Ishikawa (cell line): ENCODE results near the gene ACTR6.

Experiments
- CEBPB ChIP-seq: IDR thresholded peaks from 2 replicates; pipeline ENCODE4 v1.6.1; 2012
- CREB1 ChIP-seq: IDR thresholded peaks from 2 replicates; pipeline ENCODE4 v1.6.1; 2012; ENCODE audit warnings: low read depth
- EGR1 ChIP-seq: IDR thresholded peaks from 2 replicates; pipeline ENCODE4 v1.6.1; 2012
- EP300 ChIP-seq: IDR thresholded peaks from 2 replicates; pipeline ENCODE4 v1.6.1; 2012; ENCODE audit warnings: borderline replicate concordance
- FOXM1 ChIP-seq: IDR thresholded peaks from 2 replicates; pipeline ENCODE4 v1.6.1; 2012; ENCODE audit warnings: low read depth, borderline replicate concordance
- NFIC ChIP-seq: IDR thresholded peaks from 2 replicates; pipeline ENCODE4 v1.6.1; 2012
- RAD21 ChIP-seq: IDR thresholded peaks from 2 replicates; pipeline ENCODE4 v1.6.1; 2012; ENCODE audit warnings: low read depth
- TAF1 ChIP-seq: IDR thresholded peaks from 2 replicates; pipeline ENCODE4 v1.6.1; 2012; ENCODE audit warnings: low read depth, mild to moderate bottlenecking
- TCF12 ChIP-seq: IDR thresholded peaks from 2 replicates; pipeline ENCODE4 v1.6.1; 2012; ENCODE audit warnings: low read depth
- TEAD4 ChIP-seq: IDR thresholded peaks from 2 replicates; pipeline ENCODE4 v1.6.1; 2012
- YY1 ChIP-seq: IDR thresholded peaks from 2 replicates; pipeline ENCODE4 v1.6.1; 2012; ENCODE audit warnings: low read depth
- ZBTB7A ChIP-seq: IDR thresholded peaks from 2 replicates; pipeline ENCODE4 v1.6.1; 2012; ENCODE audit warnings: low read depth
- TF ChIP-seq, protein P1 (sequence below): IDR thresholded peaks from 2 replicates; pipeline ENCODE4 v1.6.1; 2012; ENCODE audit warnings: low read depth, mild to moderate bottlenecking
- TF ChIP-seq, protein P2 (sequence below): IDR thresholded peaks from 2 replicates; pipeline ENCODE4 v1.6.1; 2012
- TF ChIP-seq, protein P3 (sequence below): IDR thresholded peaks from 2 replicates; pipeline ENCODE4 v1.6.1; 2012

Gene ACTR6

DNA sequence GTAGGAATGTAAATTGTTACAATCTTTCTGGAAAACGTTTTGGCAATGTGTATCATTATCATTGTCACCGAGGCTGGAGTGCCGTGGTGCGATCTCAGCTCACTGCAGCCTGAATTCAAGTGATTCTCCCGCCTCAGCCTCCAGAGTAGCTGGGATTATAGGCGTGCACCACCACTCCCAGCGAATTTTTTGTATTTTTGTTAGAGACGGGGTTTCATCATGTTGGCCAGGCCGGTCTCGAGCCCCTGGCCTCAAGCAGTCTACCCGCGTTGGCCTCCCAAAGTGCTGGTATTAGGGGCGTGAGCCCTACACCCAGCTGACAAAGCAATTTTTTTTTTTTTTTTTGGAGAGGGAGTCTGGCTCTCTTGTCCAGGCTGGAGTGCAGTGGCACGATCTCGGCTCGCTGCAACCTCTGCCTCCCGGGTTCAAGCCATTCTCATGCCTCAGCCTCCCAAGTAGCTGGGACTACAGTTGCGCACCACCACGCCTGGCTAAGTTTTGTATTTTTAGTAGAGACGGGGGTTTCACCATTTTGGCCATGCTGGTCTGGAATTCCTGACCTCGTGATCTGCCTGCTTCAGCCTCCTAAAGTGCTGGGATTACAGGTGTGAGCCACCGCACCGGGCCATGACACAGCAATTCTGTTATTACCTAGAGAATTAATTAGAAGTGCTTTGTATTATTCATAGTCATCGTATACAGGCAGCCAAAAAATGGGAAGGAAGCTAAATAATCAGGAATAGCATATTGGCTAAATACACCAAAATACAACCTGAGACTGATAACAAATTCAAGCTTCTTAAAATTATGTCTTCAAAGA is 1.2 kb downstream of the ACTR6 start:
- TF ChIP-seq YY1 (no peak), ZBTB7A (no peak)

DNA sequence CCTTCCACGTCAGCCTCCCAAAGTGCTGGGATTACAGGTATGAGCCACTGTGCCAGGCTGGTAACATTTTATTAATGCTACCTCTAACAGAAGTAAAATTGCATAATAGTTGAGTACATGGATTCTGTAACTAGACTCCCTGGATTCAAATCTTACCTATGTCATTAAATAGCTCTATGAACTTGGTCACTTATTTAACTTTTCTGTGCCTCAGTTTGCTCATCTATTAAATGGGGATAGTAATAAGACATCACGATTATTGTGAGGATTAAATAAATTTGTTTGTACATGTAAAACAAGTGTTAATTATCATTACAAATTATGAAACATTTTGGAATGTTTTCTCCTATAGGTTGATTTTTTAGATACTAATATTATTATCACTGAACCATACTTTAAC is 6.7 kb downstream of the ACTR6 start:
- TF ChIP-seq, protein P1, sequence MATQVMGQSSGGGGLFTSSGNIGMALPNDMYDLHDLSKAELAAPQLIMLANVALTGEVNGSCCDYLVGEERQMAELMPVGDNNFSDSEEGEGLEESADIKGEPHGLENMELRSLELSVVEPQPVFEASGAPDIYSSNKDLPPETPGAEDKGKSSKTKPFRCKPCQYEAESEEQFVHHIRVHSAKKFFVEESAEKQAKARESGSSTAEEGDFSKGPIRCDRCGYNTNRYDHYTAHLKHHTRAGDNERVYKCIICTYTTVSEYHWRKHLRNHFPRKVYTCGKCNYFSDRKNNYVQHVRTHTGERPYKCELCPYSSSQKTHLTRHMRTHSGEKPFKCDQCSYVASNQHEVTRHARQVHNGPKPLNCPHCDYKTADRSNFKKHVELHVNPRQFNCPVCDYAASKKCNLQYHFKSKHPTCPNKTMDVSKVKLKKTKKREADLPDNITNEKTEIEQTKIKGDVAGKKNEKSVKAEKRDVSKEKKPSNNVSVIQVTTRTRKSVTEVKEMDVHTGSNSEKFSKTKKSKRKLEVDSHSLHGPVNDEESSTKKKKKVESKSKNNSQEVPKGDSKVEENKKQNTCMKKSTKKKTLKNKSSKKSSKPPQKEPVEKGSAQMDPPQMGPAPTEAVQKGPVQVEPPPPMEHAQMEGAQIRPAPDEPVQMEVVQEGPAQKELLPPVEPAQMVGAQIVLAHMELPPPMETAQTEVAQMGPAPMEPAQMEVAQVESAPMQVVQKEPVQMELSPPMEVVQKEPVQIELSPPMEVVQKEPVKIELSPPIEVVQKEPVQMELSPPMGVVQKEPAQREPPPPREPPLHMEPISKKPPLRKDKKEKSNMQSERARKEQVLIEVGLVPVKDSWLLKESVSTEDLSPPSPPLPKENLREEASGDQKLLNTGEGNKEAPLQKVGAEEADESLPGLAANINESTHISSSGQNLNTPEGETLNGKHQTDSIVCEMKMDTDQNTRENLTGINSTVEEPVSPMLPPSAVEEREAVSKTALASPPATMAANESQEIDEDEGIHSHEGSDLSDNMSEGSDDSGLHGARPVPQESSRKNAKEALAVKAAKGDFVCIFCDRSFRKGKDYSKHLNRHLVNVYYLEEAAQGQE = no peak
- TF ChIP-seq EP300 = no peak
- TF ChIP-seq, protein P2, sequence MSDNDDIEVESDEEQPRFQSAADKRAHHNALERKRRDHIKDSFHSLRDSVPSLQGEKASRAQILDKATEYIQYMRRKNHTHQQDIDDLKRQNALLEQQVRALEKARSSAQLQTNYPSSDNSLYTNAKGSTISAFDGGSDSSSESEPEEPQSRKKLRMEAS = no peak
- no peak for TF ChIP-seq YY1
- TF ChIP-seq, protein P3, sequence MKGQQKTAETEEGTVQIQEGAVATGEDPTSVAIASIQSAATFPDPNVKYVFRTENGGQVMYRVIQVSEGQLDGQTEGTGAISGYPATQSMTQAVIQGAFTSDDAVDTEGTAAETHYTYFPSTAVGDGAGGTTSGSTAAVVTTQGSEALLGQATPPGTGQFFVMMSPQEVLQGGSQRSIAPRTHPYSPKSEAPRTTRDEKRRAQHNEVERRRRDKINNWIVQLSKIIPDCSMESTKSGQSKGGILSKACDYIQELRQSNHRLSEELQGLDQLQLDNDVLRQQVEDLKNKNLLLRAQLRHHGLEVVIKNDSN = no peak
- TF ChIP-seq CREB1 = no peak
- no peak for TF ChIP-seq CEBPB

DNA sequence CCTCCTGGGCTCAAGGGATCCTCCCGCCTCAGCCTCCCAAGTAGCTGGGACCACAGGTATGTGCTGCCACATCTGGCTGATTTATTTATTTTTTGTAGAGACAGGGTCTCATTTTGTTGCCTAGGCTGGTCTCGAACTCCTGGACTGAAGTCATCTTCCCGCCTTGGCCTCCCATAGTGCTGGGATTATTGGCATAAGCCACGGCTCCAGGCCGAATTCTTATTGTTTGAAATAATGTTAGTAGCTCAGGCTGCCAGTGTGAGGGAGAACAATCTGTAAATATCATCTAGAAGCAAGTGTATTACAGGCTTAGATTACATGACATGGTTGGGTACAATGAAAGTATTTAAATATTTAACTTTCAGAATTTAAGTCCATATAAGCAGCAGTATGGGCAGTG is 8.2 kb downstream of the ACTR6 start:
- TF ChIP-seq, protein P3 = no peak
- TF ChIP-seq TEAD4 (no peak), CREB1 (no peak), RAD21 (no peak), EGR1 (no peak)
- TF ChIP-seq, protein P2 = no peak

DNA sequence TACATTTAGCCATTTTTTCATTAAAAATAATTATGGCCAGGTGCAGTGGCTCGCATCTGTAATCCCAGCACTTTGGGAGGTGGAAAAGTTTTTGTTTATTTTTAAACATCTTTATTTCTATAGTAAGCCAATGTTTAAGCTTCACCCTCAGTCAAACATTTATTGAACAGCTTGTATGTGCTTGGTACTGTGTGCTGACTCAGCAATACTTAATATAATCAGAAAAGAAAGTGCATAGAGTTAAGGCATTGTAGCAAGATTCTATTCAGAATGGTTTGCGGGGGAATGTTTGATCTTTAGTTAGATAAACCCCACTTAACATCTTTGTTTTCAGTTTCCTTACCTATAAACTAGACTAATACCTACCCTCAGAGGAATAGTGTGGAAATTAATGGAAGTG is 11.1 kb downstream of the ACTR6 start:
- TF ChIP-seq RAD21 (no peak), NFIC (no peak), TAF1 (no peak), ZBTB7A (no peak)

DNA sequence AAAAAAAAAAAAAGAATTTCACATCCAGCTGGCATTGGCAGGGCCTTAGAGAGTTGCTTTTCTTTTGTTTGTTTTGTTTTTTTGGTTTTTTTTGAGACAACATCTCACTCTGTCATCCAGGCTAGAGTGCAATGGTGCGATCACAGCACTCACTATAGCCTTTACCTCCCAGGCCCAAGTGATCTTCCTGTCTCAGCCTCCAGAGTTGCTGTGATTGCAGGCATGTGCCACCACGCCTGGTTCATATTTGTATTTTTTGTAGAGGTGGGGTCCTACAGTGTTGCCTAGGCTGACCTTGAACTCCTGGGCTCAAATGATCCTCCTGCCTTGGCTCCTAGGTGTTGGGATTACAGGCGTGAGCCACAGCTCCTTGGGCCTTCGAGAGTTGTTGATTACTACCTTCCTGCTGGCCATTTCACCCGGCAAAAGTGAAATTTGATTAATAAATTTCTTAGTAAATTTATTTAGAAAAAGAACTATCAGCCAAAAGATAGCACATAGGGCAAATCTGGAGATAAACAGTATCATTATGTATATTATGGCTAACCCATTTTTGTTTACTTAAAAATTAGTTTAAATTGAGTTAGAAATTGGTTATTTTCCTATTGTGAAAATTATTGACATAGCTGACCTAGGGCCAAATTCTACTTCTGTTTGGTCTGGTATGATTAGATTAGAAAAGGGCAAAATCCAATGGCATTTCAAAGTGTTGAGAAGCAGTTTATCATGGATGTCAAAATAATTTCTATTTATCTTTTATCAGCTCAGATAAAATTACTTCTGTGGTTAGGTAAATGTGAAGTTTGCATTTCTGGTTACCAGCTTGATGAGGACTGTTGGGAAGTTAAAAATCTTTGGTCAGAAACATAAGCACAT is 12.6 kb downstream of the ACTR6 start:
- TF ChIP-seq TEAD4 (no peak), EGR1 (no peak), NFIC (no peak), TAF1 (no peak), CREB1 (no peak), ZBTB7A (no peak), TCF12 (no peak), YY1 (no peak), CEBPB (no peak), FOXM1 (no peak), EP300 (no peak), RAD21 (no peak)
- TF ChIP-seq, protein P3 = no peak
- TF ChIP-seq, protein P2 = no peak
- TF ChIP-seq, protein P1 = no peak
